A549 (cell line): ENCODE data around the gene COG5. TPM values are rescaled to one million over a fixed set of nuclear protein-coding genes. Genes with fewer than 3 reads are reported as not detected.

Experiments
- ATOH8 ChIP-seq: fragments of 250-450 bp; sonication (Bioruptor Pico); IDR thresholded peaks from 2 replicates; pipeline ENCODE4 v1.5.0; 2020; ENCODE audit warnings: low read depth, mild to moderate bottlenecking, moderate library complexity
- BCL3 ChIP-seq: fragments of >200 bp; sonication (Bioruptor Twin); formaldehyde crosslinking; IDR thresholded peaks from 3 replicates; pipeline ENCODE4 v1.6.1; 2016
- BHLHE40 ChIP-seq: IDR thresholded peaks from 2 replicates; pipeline ENCODE4 v1.6.1; 2012; ENCODE audit warnings: low read depth, low read length, inconsistent platforms
- CEBPB ChIP-seq, 2 experiments: fragments of >200 bp in 1 of 2; sonication (Bioruptor Twin) in 1 of 2; formaldehyde crosslinking in 1 of 2; IDR thresholded peaks; 2 replicates each; pipeline ENCODE4 v1.6.1; 2012 to 2016
- CHD2 ChIP-seq: fragments of 150-350 bp; IDR thresholded peaks from 2 replicates; pipeline ENCODE4 v1.6.1; 2014; ENCODE audit warnings: low read length; ENCODE audit not compliant: partially characterized antibody
- CTCF ChIP-seq: fragments of >200 bp; sonication (Bioruptor Twin); formaldehyde crosslinking; IDR thresholded peaks from 3 replicates; pipeline ENCODE4 v1.5.1; 2016
- ESRRA ChIP-seq: fragments of 150-350 bp; IDR thresholded peaks from 2 replicates; pipeline ENCODE4 v1.6.1; 2014; ENCODE audit warnings: mild to moderate bottlenecking, low read length, borderline replicate concordance
- FOSB ChIP-seq: fragments of 250-450 bp; sonication (Bioruptor Pico); IDR thresholded peaks from 2 replicates; pipeline ENCODE4 v1.5.0; 2020; ENCODE audit warnings: mild to moderate bottlenecking, moderate library complexity
- FOXS1 ChIP-seq: fragments of 250-450 bp; sonication (Bioruptor Pico); IDR thresholded peaks from 2 replicates; pipeline ENCODE4 v1.5.0; 2020; ENCODE audit warnings: mild to moderate bottlenecking, moderate library complexity
- GATA3 ChIP-seq: IDR thresholded peaks from 2 replicates; pipeline ENCODE4 v1.6.1; 2012; ENCODE audit warnings: borderline replicate concordance
- HDAC2 ChIP-seq: fragments of 200-600 bp; sonication (generic); IDR thresholded peaks from 2 replicates; pipeline ENCODE4 v1.6.1; 2016
- HES2 ChIP-seq: fragments of >200 bp; sonication (Bioruptor Twin); formaldehyde crosslinking; IDR thresholded peaks from 2 replicates; pipeline ENCODE4 v1.6.1; 2016
- HOXA7 ChIP-seq: fragments of 250-450 bp; sonication (Bioruptor Pico); IDR thresholded peaks from 2 replicates; pipeline ENCODE4 v1.5.0; 2020; ENCODE audit warnings: mild to moderate bottlenecking, moderate library complexity
- HOXB13 ChIP-seq: fragments of 250-450 bp; sonication (Bioruptor Pico); IDR thresholded peaks from 2 replicates; pipeline ENCODE4 v1.5.0; 2020; ENCODE audit warnings: low read depth, mild to moderate bottlenecking, moderate library complexity
- HOXB5 ChIP-seq: fragments of 250-450 bp; sonication (Bioruptor Pico); IDR thresholded peaks from 2 replicates; pipeline ENCODE4 v1.5.0; 2020; ENCODE audit warnings: mild to moderate bottlenecking, moderate library complexity
- JUNB ChIP-seq: fragments of >200 bp; sonication (Bioruptor Twin); formaldehyde crosslinking; IDR thresholded peaks from 2 replicates; pipeline ENCODE4 v1.6.1; 2016
- KDM1A ChIP-seq: fragments of 200-600 bp; sonication (generic); IDR thresholded peaks from 2 replicates; pipeline ENCODE4 v1.6.1; 2016; ENCODE audit warnings: low read depth, mild to moderate bottlenecking
- KDM5A ChIP-seq: fragments of 200-600 bp; sonication (generic); IDR thresholded peaks from 2 replicates; pipeline ENCODE4 v1.6.1; 2016; ENCODE audit warnings: antibody characterized with exemption, mild to moderate bottlenecking
- MAFK ChIP-seq: fragments of 450-650 bp; IDR thresholded peaks from 2 replicates; pipeline ENCODE4 v1.6.1; 2014; ENCODE audit not compliant: partially characterized antibody
- MAX ChIP-seq: IDR thresholded peaks from 2 replicates; pipeline ENCODE4 v1.6.1; 2012
- NPAS2 ChIP-seq: fragments of 250-450 bp; sonication (Bioruptor Pico); IDR thresholded peaks from 2 replicates; pipeline ENCODE4 v1.8.0; 2022; ENCODE audit warnings: mild to moderate bottlenecking, moderate library complexity, borderline replicate concordance
- NR3C1 ChIP-seq: fragments of >200 bp; sonication (Bioruptor Twin); formaldehyde crosslinking; IDR thresholded peaks from 3 replicates; pipeline ENCODE4 v1.6.1; 2017
- PHF8 ChIP-seq: fragments of 200-600 bp; sonication (generic); IDR thresholded peaks from 2 replicates; pipeline ENCODE4 v1.6.1; 2016; ENCODE audit warnings: low read depth, mild to moderate bottlenecking, antibody characterized with exemption, moderate library complexity, borderline replicate concordance
- POLR2A ChIP-seq: IDR thresholded peaks from 2 replicates; pipeline ENCODE4 v1.6.1; 2012; ENCODE audit warnings: mild to moderate bottlenecking, low read length
- RAD21 ChIP-seq, 2 experiments: fragments of >200 bp in 1 of 2; sonication (Bioruptor Twin) in 1 of 2; formaldehyde crosslinking in 1 of 2; IDR thresholded peaks in 1 of 2; conservative IDR thresholded peaks in 1 of 2; 2 replicates in 1 of 2; 3 replicates in 1 of 2; pipeline ENCODE4 v1.6.1; 2012 to 2018; ENCODE audit warnings: inconsistent platforms in 1 of 2
- RARB ChIP-seq: fragments of 250-450 bp; sonication (Bioruptor Pico); IDR thresholded peaks from 2 replicates; pipeline ENCODE4 v1.8.0; 2021; ENCODE audit warnings: mild to moderate bottlenecking, moderate library complexity
- REST ChIP-seq: fragments of 200-600 bp; sonication (generic); IDR thresholded peaks from 2 replicates; pipeline ENCODE4 v1.6.1; 2016; ENCODE audit warnings: antibody characterized with exemption, mild to moderate bottlenecking, moderate library complexity
- RFX5 ChIP-seq: fragments of 450-650 bp; IDR thresholded peaks from 2 replicates; pipeline ENCODE4 v1.7.1; 2014; ENCODE audit warnings: antibody characterized with exemption, mild to moderate bottlenecking, moderate library complexity
- SMC3 ChIP-seq: fragments of >200 bp; sonication (Bioruptor Twin); formaldehyde crosslinking; IDR thresholded peaks from 3 replicates; pipeline ENCODE4 v1.6.1; 2018; ENCODE audit warnings: inconsistent platforms
- SREBF2 ChIP-seq: fragments of 450-650 bp; IDR thresholded peaks from 2 replicates; pipeline ENCODE4 v1.6.1; 2014; ENCODE audit warnings: mild to moderate bottlenecking, moderate library complexity
- TFCP2L1 ChIP-seq: fragments of 250-450 bp; sonication (Bioruptor Pico); IDR thresholded peaks from 2 replicates; pipeline ENCODE4 v1.5.0; 2021; ENCODE audit warnings: mild to moderate bottlenecking
- TP53 ChIP-seq: fragments of 250-450 bp; sonication (Bioruptor Pico); IDR thresholded peaks from 2 replicates; pipeline ENCODE4 v1.5.0; 2021; ENCODE audit warnings: mild to moderate bottlenecking, moderate library complexity
- USF2 ChIP-seq: fragments of 450-650 bp; IDR thresholded peaks from 2 replicates; pipeline ENCODE4 v1.6.1; 2014; ENCODE audit warnings: antibody characterized with exemption
- ZC3H11A ChIP-seq: fragments of 450-650 bp; IDR thresholded peaks from 2 replicates; pipeline ENCODE4 v1.6.1; 2014; ENCODE audit warnings: antibody characterized with exemption, mild to moderate bottlenecking
- ZNF302 ChIP-seq: fragments of 250-450 bp; sonication (Bioruptor Pico); IDR thresholded peaks from 2 replicates; pipeline ENCODE4 v1.9.0; 2021; ENCODE audit warnings: inconsistent platforms, mild to moderate bottlenecking, moderate library complexity
- ZSCAN20 ChIP-seq: fragments of 250-450 bp; sonication (Bioruptor Pico); IDR thresholded peaks from 2 replicates; pipeline ENCODE4 v1.8.0; 2022; ENCODE audit warnings: mild to moderate bottlenecking, moderate library complexity
- polyA plus RNA-seq, 4 experiments: library from polyadenylated mRNA; depleted of rRNA in 3 of 4; stranded (reverse); fragments of >200 nt; fragmentation: RNase III in 1 of 4; extraction: RNeasy Plus Mini Kit Qiagen cat#74134 plus additional on column Dnase treatment in 1 of 4; gene quantifications; 2 replicates in 3 of 4; 3 replicates in 1 of 4; pipeline ENCODE4 v1.2.3, GENCODE V29; 2011 to 2017

The COG5 gene
- polyA plus RNA-seq, 2 of the 4 experiments (the other 2 are of a cell fraction): 22.5 to 44.0 TPM

- TF ChIP-seq HOXA7 (CRISPR knock-in tag) (no peak), MAX (peak; percentile 99), SREBF2 (no peak), BHLHE40 (0 out of 2 replicates have a peak, but pooled peaks have one; percentile 40), POLR2A (no peak), RAD21 (conservative IDR thresholded peaks at IDR 0.05 in 1 of 2, IDR thresholded peaks at IDR 0.05 in 1 of 2) (no peak), ZC3H11A (no peak), ESRRA (no peak), PHF8 (peak; percentile 63; the same call in 1 of the 2 replicates), TP53 (CRISPR knock-in tag) (no peak), HOXB13 (CRISPR knock-in tag) (no peak), JUNB (no peak), CEBPB (IDR thresholded peaks at IDR 0.05) (no peak), HES2 (no peak), CHD2 (peak; percentile 43), BCL3 (no peak), SMC3 (no peak), KDM5A (no peak), ZSCAN20 (CRISPR knock-in tag) (no peak), FOXS1 (CRISPR knock-in tag) (no peak), ATOH8 (CRISPR knock-in tag) (no peak), MAFK (no peak), REST (no peak), GATA3 (no peak; the same call in 1 of the 2 replicates), TFCP2L1 (CRISPR knock-in tag) (no peak), HOXB5 (CRISPR knock-in tag) (no peak), USF2 (peak; percentile 72), KDM1A (no peak), CTCF (no peak), ZNF302 (CRISPR knock-in tag) (no peak), HDAC2 (no peak), RARB (no peak), NR3C1 (no peak), FOSB (no peak), NPAS2 (CRISPR knock-in tag) (no peak), RFX5 (no peak)
These were observed 395.2 kb downstream of the COG5 start, which contains the start of gene HBP1 (continued) for GRCh38 chr7:107168233-107169119.
